ENCODE results near the gene ADARB2.

Gene ADARB2

GRCh38 chr10:1483246-1483645 is 254.1 kb downstream of the ADARB2 start:
- TF ChIP-seq CTCF (conservative IDR thresholded peaks at IDR 0.05; ENCODE audit: low read depth), result no peak
- no peak for DNase-seq (ENCODE audit: low spot score)
- no peak overlapping the region for H3K27ac ChIP-seq
- ChIA-PET CTCF (no interaction called here), POLR2A (ENCODE audit: low non-redundant PET) (no interaction called here)

GRCh38 chr10:1477578-1477977 is 259.7 kb downstream of the ADARB2 start:
- POLR2A ChIA-PET (ENCODE audit: low non-redundant PET), result no interaction called here
- CTCF ChIA-PET, result no interaction called here
- DNase-seq (ENCODE audit: low spot score), result no peak
- TF ChIP-seq CTCF (conservative IDR thresholded peaks at IDR 0.05; ENCODE audit: low read depth), result no peak
- no peak overlapping the region for H3K27ac ChIP-seq

DNA sequence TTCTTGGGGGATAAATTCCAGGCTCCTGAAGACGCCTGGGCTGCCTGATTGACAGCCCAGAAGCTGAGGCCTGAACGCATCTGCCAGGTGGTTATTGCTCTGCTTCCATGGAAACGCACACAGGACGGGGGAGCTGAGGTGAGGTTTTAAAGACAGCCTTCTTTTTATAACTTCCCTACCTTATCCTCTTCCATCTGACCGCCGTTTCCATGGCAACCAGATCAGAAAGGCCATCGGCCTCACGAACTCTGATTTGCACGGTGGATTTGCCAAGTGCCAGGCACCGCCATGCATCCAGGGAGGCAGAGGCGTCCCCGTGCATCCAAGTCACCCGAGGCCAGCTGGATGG is 260.9 kb downstream of the ADARB2 start:
- TF ChIP-seq CTCF (conservative IDR thresholded peaks at IDR 0.05; ENCODE audit: low read depth), result no peak
- POLR2A ChIA-PET (ENCODE audit: low non-redundant PET), result interaction anchor here (0.6 kb wide), 1 partner anchor 1000 kb away, joined by 3 read pairs; no protein-coding TSS in a partner anchor
- no peak overlapping the region for H3K27ac ChIP-seq
- CTCF ChIA-PET, result interaction anchor here (0.5 kb wide), 1 partner anchor 127 kb away, joined by 4 read pairs; no protein-coding TSS in a partner anchor
- DNase-seq (ENCODE audit: low spot score), result no peak

DNA sequence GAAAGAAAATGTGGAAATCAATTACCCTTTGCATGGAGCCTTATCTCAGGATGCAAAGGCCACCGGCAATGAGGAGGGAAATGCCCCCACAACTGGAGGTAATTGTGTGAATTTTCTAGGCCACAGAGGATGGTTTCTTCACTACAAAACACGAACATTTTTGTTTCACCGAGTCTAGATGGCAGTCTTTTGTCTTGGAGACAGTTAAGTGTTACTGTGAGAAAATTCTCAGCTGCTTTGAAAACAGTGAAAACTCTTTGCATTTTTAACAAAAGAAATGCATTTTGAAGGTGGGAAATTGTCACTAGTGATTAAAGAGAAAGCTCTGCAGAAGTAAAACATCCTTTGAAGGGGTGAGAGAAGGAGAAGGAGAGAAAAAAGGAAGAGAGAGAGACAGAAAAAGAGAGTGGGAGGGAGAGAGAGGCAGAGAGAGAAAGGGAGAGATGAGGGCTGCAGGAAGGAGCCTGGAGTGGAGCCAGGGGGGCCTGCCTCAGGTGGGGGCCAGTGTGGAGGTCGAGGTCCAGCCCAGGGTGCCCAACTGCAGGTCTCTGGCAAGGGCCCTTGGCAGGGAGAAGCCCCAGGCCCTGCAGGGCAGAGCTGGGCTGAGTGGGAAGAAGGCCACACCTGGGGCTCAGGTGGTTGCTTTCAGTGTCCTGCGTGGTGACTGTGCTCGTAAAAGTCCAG is 261.4 kb downstream of the ADARB2 start:
- POLR2A ChIA-PET (ENCODE audit: low non-redundant PET), result interaction anchor here (0.6 kb wide), 1 partner anchor 1000 kb away, joined by 3 read pairs; no protein-coding TSS in a partner anchor
- CTCF ChIA-PET, result interaction anchor here (0.5 kb wide), 1 partner anchor 127 kb away, joined by 4 read pairs; no protein-coding TSS in a partner anchor
- H3K27ac ChIP-seq, result no peak overlapping the region
- DNase-seq (ENCODE audit: low spot score), result no peak
- TF ChIP-seq CTCF (conservative IDR thresholded peaks at IDR 0.05; ENCODE audit: low read depth), result no peak

GRCh38 chr10:1475098-1475591 is 262.2 kb downstream of the ADARB2 start:
- POLR2A ChIA-PET (ENCODE audit: low non-redundant PET), result no interaction called here
- H3K27ac ChIP-seq, result no peak overlapping the region
- DNase-seq (ENCODE audit: low spot score), result no peak
- TF ChIP-seq CTCF (conservative IDR thresholded peaks at IDR 0.05; ENCODE audit: low read depth), result no peak
- CTCF ChIA-PET, result no interaction called here

- no peak for TF ChIP-seq CTCF (conservative IDR thresholded peaks at IDR 0.05; ENCODE audit: low read depth)
- POLR2A ChIA-PET (ENCODE audit: low non-redundant PET), result no interaction called here
- CTCF ChIA-PET, result no interaction called here
These were observed 262.8 kb downstream of the ADARB2 start for GRCh38 chr10:1474376-1475097.

More at GRCh38 chr10:1474376-1475097, 262.8 kb downstream of the ADARB2 start:
- no peak overlapping the region for H3K27ac ChIP-seq
- no peak for DNase-seq (ENCODE audit: low spot score)
